G401.6 (cell line): ENCODE data around the gene ZNF444.
"Not testable (repeated sequence)": the region's sequence is repeated elsewhere in the genome, so short reads cannot be mapped to it uniquely, and the experiment has no call there.

Experiments used
- FAIRE-seq: peaks from 2 replicates; lab custom pipeline; 2012; peaks lifted over from hg19 to GRCh38; lab: Jason Lieb, UNC

The ZNF444 gene

GRCh38 chr19:56148096-56148495 lies 7.0 kb downstream of the ZNF444 start:
- FAIRE-seq = no peak

- FAIRE-seq = not testable (repeated sequence)
These were observed 8.0 kb downstream of the ZNF444 start for GRCh38 chr19:56148955-56149655.

GRCh38 chr19:56149656-56150038 lies 8.6 kb downstream of the ZNF444 start:
- no peak for FAIRE-seq

- FAIRE-seq = no peak
These were observed 9.3 kb downstream of the ZNF444 start for GRCh38 chr19:56150358-56150757.

- no peak for FAIRE-seq
These were observed 11.6 kb downstream of the ZNF444 start for GRCh38 chr19:56152644-56153043.

- FAIRE-seq = no peak
These were observed 12.4 kb downstream of the ZNF444 start for GRCh38 chr19:56153507-56153906.

GRCh38 chr19:56155124-56155687 lies 14.1 kb downstream of the ZNF444 start:
- no peak for FAIRE-seq

GRCh38 chr19:56156768-56157167 lies 15.7 kb downstream of the ZNF444 start:
- no peak for FAIRE-seq

GRCh38 chr19:56158170-56158757 lies 17.2 kb downstream of the ZNF444 start:
- FAIRE-seq = no peak

- no peak for FAIRE-seq
These were observed 18.0 kb downstream of the ZNF444 start for GRCh38 chr19:56159009-56159559.

GRCh38 chr19:56159622-56160271 lies 18.7 kb downstream of the ZNF444 start:
- FAIRE-seq = no peak

- no peak for FAIRE-seq
These were observed 20.4 kb downstream of the ZNF444 start for GRCh38 chr19:56161534-56161933.

GRCh38 chr19:56162258-56162657 lies 21.2 kb downstream of the ZNF444 start:
- FAIRE-seq = no peak

GRCh38 chr19:56163097-56163496 lies 22.0 kb downstream of the ZNF444 start:
- FAIRE-seq = no peak

GRCh38 chr19:56167064-56167578 lies 26.0 kb downstream of the ZNF444 start:
- no peak for FAIRE-seq

GRCh38 chr19:56170261-56170660 lies 29.2 kb downstream of the ZNF444 start:
- FAIRE-seq = no peak

GRCh38 chr19:56174086-56174485 lies 33.0 kb downstream of the ZNF444 start:
- FAIRE-seq = no peak

- no peak for FAIRE-seq
These were observed 33.5 kb downstream of the ZNF444 start for GRCh38 chr19:56174550-56174949.

- FAIRE-seq = not testable (repeated sequence)
These were observed 34.8 kb downstream of the ZNF444 start, which contains the start of gene GALP for GRCh38 chr19:56175861-56176307. TSS of gene GALP (plus strand) at chr19:56176008. CDS start at chr19:56177109, 1,101 bp downstream.

- not testable (repeated sequence) for FAIRE-seq
These were observed 35.2 kb downstream of the ZNF444 start for GRCh38 chr19:56176310-56176709.

GRCh38 chr19:56176881-56177280 lies 35.8 kb downstream of the ZNF444 start:
- FAIRE-seq = no peak

GRCh38 chr19:56177564-56178243 lies 36.6 kb downstream of the ZNF444 start:
- FAIRE-seq = no peak
